ENCODE measurements around the gene DPCD.

Gene DPCD

DNA sequence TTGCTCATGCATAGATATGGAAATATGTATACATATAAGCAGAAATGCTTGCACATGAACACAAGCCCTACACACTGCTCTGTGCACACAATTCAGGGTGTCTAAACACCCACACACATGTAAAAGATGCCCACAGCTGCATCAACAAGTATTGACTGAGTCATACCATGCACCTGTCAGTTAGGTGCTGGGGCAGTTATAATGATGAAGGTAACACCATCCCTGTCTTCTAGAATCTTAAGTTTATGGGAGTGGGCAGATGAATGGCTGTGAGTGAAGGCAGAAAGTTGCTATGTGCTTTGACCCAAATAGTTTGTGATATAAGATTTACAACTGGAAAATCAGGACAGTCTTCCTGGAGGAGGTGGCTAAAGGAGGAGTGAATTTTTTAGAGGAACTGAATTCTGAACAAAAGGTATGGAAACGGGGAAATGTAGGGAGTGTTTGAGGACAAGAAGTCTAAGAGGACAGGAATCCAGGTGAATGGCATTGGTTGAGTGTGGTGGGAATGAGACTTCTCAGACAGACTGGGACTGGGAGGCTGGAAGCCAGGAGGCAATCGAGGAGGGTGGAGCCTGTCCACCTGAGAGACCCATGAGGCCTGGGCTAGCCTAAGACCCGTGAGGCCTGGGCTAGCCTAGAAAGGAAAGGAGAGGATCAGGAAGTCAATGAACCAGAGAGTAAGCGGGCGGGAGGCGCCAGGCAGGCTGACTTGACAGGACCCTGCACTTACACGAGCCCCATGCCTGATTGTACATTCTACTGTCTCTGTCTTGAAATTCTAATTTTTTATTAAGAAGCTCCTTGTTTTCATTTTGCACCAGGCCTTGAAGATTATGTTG, 20.7 kb upstream of the DPCD start:
- DNase-seq = no peak

- no peak for DNase-seq
Measured at GRCh38 chr10:101568054-101568745, 19.9 kb upstream of the DPCD start.

GRCh38 chr10:101569323-101569621, 18.8 kb upstream of the DPCD start:
- DNase-seq = no peak

DNA sequence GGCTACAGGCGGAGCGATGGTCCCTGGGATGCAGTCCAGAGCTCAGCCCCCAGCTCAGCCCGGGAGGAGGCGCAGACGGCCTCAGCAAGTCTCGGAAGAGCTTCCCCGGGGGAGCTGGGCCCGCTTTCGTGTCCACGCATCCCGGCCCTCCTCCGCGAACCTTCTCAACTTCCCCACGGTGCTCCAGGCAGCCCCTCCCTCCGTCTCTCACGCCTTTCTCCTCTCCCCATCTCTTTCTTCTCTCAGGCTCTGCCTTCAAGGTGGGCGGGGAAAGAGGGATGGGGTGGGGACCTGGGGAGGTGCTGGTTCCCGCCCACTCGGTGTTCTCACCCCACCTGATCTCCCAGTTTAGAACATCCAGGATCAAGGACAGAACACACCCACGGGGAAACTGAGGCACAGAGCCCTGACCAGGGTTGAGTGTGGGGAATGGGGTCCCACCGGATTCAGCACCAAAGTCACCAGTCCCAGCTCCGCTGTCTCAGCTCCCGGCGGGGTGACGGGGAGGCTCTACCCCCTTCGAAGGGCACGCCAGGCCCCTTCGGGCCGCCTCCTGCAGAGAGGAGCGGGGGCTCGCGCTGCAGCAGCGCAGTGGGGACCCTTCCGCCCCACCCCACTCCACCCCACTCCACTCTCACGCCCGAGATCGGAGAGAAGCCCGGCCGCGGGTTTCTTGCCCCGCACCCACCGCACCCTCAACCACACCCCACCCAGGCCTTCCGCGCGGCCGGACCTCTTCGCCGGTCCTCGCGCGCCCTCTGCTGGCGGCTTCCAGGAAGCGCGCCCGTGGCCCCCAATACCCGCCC, 18.3 kb upstream of the DPCD start:
- peak in 43 of 51 donors; percentile 10 to 86 (median 51) for DNase-seq

GRCh38 chr10:101570428-101571270, 17.5 kb upstream of the DPCD start:
- peak in 10 of 51 donors; percentile 13 to 72 (median 26) for DNase-seq

DNA sequence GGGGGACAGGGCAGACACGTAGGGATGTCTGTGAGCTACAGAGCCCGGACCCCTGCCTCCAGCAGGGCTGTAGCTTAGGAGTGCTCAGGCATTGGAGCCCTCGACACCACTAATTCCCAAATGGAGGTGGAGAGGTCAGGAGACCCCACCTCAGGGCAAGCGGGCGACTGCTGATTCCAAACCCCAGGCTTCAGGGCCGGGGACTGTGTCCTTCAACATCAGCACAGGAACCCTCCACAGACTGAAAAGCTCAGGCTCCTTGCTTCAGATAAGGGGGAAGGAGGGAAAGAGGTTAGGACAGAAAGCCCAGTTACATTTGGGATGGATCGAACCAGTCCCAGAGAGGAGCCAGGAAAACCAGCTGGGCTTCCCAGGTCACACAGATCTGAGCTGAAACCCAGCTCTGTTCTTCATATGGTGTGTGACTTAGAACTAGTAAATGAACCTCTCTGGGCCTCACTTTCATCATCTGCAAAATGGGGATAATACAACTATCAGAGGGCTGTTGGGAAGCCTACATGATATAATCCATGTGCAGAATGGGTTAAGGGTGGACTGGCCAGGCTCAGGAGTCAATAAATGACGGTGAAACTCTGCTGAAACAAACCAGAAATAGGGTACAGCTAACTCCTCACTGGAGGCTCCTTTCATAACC, 16.7 kb upstream of the DPCD start:
- no peak for DNase-seq

- no peak for DNase-seq
Measured at GRCh38 chr10:101572126-101572525, 16.0 kb upstream of the DPCD start.

DNA sequence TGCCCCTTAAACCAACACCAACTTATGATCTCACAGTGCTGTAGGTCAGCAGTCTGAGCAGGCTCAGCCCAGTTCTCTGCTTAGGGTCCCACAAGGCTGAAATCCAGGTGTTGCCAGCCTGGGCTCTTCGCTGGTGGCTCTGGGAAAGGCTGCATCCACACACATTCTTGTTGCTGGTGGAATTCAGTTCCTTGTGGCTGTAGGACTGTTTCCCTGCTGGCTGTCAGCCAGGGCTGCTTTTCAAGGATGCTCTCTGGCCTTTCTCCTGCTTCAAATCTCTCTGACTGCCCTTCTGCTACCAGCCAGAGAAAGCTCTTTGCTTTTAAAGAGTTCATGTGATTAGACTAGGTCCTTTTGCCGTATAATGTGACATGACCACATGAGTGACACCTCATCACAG, 15.3 kb upstream of the DPCD start:
- DNase-seq = no peak

GRCh38 chr10:101573885-101574753, 14.0 kb upstream of the DPCD start:
- DNase-seq = no peak

DNA sequence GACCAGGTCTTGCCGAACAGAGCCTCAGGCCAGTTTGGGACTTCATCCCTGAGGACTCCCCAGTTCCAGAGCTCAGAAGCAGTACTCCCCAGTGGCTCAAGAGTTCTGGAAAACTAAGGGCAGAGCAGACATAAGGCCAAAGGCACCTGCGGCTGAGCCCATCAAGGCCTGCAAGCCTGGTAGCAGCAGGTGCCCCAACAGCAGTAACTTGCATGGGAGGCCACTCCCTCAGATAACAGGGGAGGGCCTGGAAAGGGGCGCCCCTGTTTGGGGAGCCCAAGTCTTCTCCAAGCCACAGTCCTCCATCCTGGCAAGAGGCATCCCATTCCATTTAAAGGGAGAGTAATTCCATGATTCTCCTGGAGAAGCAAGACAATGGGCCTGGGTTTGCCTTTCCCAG, 13.0 kb upstream of the DPCD start:
- no peak for DNase-seq

DNA sequence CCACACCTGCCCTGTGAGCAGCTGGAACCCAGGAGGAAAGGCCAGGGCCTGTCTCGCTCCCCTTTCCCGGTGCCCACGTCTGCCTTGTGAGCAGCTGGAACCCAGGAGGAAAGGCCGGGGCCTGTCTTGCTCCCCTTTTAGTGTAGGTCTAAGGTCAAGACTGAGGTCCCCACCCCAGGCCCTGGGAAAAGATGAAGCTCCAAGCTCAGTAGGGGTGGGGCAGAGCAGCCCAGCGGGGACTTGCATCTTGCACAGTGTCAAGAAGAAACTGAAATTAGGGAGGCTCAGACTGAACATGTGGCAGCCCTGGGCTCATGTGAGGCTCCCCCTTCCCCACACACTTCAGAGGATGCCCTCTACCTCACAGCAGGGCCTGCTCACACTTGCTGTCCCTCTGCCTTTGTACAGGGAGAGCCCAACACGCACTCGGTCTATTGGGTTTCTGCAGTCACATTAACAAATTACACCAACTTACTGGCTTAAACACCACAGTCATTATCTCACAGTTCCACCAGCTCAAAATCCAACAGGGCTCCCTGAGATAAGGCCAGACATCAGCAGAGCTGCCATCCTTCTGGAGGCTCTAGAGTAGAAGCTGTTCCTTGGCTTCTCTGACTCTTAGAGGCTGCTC, 12.4 kb upstream of the DPCD start:
- DNase-seq = no peak

DNA sequence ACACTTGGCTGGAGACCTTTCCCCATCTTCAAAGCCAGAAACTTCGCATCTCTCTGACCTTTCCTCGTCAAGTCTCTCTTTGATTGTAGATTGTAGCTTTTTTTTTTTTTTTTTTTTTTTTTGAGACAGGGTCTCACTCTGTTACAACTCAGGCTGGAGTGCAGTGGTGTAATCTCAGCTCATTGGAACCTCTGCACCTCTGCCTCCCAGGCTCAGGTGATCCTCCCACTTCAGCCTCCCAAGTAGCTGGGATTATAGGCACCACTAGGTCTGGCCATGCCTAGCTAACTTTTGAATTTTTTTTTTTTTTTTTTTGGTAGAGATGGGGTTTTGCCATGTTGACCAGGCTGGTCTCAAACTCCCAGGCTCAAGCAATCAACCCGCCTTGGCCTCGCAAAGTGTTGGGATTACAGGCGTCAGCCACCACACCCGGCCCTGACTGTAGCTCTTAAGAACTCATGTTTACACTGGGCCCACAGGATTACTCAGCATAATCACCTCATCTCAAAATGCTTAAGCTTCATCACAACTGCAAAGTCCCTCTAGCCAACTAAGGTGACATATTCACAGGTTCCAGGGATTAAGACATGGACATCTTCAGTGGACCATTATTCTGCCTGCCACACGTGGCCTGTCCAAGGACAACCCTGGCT, 11.8 kb upstream of the DPCD start:
- DNase-seq = no peak

DNA sequence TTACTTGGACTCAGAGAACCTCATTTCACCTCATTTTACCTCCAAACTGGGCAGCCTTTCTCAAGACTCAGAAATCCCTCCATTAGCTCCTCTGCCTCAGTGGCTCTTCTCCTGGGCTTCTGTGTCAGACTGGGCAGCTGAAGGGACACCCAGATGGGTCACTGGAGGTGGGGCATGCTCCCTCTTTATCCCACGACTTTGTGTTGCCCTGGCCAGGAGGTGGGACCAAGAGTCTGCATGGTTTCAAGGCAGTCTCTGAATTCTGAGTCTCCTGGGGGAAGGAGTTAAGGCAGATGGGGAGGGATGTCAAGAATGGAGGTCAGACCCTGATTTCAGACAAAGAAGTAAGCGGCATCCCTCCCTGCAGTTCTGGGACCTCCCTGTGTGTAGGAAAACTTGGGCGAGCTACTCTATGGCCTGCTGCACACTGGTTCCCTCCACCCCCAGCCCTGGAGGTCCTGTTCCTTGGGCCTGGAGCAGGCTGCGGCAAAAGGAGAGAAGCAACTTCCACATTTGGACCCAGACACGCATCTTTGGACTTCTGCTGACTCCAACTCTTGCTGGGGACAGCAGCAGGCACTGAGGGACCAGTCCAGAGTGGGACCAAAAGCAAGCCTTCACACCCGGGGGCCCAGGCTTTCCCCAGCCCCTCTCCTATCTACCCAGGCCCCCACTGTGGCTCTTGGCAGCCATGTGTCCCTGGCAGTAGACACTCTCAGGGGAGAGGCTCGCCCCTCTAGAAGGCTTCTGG, 10.8 kb upstream of the DPCD start:
- DNase-seq = no peak

DNA sequence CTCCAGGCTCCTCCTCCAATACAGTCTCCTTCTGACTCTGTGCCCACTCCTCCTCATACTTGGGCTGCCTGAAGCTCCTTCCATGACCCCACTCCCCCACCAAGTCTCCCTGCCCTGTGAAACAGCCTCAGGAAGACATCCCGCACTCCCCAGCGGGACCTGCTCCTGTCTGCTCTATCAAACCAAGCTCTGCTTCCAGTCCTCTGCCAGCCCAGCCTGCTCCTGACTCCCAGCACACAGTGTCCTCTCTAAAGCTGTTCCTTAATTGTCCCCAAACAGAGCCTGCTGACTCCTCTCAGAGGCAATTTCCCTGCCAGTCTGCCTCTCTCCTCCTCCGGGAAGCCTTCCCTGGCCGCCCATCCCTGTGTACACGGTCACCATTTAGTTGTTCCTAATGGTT, 9.9 kb upstream of the DPCD start:
- no peak for DNase-seq

DNA sequence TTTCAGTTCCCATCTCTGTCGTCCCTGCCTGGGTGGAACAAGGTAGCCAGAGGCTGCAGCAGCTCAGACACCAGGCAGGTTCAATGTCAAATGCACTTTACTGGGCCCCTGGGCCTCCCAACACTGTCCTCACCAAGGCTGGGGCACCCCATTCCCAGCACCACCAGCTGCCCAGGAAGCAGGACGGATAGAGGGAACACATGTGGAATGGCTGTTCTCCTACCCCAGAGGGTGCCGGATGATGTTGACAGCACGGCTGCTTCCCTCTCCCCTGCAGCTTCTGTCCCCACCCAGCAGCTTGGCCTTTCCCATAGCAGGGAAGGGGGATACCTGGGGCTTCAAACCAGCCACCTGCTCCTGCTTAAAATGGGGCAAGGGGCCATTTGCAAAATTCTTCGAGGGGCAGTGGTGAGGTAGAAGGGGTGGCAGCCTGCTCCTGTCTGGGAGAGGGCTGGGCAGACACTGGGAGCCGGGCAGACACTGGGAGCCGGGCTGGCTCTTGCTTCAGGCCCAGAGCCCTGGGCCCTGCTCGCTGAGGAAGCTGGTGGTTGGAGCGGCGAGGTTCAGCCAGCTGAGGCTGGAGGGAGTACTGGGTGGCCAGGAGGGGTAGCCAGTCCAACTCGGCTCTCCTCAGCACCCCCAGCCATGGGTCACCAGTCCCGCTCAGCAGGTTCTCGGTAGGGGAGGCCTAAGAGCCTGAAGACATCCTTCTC, 9.2 kb upstream of the DPCD start:
- DNase-seq = no peak

- DNase-seq = no peak
Measured at GRCh38 chr10:101579516-101579870, 8.6 kb upstream of the DPCD start.

Data from hypothalamus (tissue), 51 donors.